Stimulated activated naive CD4-positive, alpha-beta T cell (primary cell): ENCODE data around the gene ZNF219.
A peak's percentile ranks its signal among the peaks of the same experiment; 100 is the strongest.

Experiments used
- DNase-seq, 6 experiments: peaks; one replicate each; lab custom pipeline; 2025; lab: John Stamatoyannopoulos, UW

Gene ZNF219

DNA sequence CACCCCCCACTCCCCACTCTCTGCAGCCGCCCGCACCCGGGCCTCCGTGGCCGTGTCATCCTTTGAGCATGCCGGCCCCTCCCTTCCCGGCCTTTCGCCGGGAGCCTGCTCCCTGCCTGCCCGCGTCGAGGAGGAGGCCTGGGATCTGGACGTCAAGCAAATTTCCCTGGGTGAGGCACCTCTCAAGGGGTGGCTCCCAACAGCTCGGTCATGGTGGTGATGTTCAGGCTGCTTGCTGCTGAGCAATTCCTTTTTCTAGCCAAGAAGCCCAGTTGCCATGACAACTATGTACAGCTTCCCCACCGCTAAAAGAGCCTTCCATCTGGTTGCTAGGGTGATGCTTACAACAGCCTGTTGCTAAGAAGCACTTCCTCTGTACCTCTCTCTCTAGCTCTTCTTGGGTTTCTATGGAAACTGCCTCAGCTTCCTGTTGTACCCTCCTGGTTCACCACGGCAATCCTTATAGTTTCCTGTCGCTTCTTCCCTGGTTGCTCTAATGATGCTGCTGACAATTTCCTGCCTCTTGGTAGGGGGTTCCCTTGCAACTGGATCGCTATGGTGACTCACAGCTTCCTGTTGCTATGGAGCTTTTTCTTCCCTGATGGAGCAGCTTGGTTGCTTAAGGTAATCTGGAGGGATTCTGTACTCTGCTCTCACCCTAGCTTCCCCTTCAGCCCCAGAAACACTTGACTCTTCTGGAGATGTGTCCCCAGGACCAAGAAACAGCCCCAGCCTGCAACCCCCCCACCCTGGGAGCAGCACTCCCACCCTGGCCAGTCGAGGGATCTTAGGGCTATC is 11.0 kb downstream of the ZNF219 start:
- peak; percentile 55 to 96 (median 84) for DNase-seq

DNA sequence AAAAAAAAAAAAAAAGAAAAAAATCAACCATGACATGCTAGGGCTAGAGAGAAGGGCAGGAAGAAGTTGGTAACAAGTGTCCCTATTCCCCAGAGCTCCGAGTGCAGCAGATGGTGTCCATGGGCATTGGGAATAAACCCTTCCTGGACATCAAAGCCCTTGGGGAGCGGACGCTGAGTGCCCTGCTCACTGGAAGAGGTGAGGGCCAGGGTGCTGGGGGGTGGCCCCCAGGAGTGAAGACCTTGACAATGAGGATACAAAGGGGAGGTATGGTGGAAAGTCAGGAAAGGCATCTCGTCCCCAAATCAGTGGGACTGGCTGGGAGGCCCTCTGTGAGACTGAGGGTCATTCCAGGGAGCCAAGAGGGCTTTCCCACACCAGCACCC is 11.6 kb downstream of the ZNF219 start:
- no peak for DNase-seq

DNA sequence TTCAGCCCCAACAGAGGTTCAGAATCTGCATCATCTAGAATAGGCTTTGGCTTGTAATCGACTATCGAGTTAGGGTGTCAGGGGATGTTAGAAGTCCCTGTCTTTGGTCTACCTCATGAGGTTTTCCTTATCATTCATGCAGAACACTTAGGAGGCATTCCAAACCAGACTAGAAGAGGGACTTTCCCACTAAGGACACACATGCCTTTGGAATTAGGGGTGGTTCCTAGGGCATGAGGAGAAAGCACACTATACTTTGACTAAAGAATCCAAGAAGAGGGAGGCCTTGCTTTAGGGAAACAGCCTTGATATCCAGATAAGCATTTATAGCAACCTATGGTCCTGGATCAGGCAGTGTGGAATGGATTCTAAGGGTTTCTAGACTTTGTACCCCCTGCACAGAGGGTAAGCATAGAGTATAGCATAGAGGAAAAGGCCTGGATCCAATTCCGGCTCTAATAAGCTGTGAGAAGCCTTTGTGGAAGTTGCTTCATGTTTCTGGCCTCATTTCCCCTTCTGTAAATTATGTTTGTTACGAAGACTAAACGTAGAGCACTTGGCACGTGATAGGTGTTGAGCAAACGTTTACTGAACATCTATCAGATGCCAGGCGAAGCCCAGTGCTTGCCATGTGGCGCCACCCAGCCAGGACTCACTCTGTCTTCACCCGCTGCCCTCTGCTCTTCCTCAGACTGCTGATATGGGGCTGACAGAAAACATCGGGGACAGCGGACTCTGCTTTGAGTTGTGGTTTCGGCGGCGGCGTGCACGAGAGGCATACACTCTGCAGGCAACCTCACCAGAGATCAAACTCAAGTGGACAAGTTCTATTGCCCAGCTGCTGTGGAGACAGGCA is 13.2 kb downstream of the ZNF219 start:
- DNase-seq = no peak

DNA sequence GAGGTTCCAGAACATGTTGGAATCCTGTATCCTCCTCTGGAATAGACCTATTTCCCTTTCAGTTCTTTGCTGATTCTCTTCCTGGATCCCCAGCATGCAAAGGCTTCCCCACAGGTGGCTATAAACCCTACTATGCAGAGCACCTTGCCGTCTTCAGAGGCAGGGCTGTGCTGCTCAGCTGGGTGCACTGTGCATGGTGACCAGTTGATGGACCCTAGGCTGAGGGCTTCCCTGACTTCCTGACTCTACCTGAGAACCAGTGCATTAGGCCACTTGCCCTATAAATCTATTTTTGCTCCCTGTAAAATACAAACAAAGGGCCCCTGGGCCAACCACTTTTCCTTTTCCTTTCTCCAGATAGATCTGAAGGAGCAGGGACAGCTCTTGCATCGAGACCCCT is 14.1 kb downstream of the ZNF219 start:
- no peak for DNase-seq

DNA sequence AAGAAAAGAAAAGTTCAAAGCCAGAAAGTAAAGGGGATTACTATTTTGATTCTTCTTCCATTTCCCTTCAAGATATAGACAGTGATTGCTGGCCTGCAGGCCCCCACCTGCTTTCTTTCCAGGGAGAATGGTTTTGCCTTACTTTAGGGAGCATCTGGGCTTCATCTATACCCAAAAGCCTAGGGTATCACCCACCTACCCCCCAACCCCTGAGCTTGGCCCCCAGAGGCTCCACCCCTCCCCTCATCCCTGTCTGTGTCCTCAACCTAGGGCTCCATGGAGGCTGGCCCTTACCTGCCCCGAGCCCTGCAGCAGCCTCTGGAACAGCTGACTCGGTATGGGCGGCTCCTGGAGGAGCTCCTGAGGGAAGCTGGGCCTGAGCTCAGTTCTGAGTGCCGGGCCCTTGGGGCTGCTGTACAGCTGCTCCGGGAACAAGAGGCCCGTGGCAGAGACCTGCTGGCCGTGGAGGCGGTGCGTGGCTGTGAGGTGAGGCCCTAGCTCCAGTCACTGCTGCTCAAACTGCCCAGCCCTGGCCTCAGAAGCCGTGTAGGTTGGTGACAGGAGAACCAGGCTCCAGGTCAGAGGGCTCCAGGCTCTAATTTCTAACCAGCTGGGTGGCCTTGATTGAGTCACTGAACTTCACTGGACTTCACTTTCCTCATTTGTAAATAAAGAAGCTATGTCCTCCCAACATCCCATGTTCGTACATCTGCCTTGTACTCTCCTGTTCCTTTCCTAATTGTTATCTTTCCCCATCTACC is 14.7 kb downstream of the ZNF219 start:
- DNase-seq = no peak

DNA sequence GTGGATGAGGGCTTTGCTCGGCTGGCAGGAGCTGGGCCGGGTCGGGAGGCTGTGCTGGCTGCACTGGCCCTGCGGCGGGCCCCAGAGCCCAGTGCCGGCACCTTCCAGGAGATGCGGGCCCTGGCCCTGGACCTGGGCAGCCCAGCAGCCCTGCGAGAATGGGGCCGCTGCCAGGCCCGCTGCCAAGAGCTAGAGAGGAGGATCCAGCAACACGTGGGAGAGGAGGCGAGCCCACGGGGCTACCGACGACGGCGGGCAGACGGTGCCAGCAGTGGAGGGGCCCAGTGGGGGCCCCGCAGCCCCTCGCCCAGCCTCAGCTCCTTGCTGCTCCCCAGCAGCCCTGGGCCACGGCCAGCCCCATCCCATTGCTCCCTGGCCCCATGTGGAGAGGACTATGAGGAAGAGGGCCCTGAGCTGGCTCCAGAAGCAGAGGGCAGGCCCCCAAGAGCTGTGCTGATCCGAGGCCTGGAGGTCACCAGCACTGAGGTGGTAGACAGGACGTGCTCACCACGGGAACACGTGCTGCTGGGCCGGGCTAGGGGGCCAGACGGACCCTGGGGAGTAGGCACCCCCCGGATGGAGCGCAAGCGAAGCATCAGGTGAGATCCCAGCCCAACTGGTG is 16.8 kb downstream of the ZNF219 start:
- DNase-seq = no peak

DNA sequence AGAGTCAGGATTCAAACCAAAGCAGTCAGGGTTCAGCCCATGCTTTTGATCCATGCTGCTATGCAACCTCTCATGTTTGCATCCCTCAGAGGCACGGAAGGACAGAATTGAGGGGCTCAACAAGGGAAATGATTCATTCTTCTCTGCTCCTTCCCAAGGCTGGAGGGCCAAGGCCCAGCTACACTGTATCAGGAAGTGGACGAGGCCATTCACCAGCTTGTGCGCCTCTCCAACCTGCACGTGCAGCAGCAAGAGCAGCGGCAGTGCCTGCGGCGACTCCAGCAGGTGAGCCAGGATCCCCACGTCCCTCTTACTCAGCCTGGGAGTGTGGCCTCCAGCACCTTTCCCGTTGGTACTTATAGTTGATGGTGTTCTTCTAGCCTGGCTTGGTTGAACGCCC is 19.7 kb downstream of the ZNF219 start:
- no peak for DNase-seq

DNA sequence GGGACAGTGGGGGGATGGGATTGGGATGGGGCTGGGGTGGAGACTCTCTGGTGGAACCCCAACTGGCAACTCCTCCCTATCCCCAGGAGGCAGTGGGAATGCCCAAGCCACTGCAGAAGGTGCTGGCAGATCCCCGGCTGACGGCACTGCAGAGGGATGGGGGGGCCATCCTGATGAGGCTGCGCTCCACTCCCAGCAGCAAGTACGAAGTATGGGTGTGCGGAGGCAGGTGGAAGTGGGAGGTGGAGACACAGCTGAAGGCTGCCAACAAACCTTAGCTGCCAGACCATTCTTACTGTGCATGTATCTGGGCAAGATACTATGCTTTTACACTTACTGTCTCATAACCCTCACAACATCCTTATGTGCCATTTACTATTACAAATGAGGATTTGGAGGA is 20.2 kb downstream of the ZNF219 start:
- DNase-seq = no peak

DNA sequence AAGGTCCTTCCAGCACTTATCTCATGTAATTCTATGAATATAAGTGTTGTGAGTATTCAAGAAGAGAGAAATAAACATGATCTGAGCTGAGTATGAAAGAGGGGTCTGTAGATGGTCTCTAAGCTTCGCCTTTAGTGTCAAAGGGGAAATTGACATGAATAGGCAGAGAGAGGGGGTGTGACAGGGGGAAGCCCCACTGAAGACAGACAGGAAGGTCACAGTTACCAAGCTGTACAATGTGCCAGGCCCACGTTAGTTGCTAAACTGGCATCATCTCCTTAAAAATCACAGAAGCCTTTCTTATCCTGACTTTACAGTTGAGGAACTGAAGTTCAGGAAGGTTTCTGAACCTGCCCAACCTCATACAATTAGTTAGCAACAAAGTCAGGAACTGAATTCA is 20.8 kb downstream of the ZNF219 start:
- DNase-seq = no peak

DNA sequence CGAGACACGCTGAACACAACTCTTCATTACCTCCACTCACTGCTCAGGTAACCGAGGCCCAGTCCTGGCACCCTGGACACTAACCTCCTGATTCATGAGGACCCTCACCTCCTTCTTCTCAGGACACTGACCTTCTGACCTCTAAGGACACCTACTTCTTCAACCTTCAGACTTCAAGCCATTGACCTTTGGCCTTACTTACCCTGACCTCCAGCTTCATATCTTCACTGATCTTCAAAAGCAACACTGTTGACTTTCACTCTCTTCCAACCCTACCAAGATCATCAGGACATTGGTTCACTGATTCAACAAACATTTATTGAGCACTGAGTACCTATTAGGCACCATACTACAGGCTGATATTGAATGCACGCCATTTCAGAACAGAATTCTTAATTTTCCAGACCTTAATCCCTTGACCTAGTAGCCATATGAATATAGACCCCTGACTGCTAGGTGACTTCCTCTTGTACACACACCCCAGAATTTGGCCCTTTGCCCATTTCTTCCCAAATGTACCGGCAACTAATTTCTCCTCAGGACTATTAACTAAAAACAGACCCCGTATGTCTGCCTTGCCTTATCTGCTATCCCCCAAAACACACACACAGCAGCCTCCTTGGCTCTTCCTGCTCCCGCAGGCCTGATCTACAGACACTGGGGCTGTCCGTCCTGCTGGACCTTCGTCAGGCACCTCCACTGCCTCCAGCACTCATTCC is 22.6 kb downstream of the ZNF219 start:
- DNase-seq = no peak

DNA sequence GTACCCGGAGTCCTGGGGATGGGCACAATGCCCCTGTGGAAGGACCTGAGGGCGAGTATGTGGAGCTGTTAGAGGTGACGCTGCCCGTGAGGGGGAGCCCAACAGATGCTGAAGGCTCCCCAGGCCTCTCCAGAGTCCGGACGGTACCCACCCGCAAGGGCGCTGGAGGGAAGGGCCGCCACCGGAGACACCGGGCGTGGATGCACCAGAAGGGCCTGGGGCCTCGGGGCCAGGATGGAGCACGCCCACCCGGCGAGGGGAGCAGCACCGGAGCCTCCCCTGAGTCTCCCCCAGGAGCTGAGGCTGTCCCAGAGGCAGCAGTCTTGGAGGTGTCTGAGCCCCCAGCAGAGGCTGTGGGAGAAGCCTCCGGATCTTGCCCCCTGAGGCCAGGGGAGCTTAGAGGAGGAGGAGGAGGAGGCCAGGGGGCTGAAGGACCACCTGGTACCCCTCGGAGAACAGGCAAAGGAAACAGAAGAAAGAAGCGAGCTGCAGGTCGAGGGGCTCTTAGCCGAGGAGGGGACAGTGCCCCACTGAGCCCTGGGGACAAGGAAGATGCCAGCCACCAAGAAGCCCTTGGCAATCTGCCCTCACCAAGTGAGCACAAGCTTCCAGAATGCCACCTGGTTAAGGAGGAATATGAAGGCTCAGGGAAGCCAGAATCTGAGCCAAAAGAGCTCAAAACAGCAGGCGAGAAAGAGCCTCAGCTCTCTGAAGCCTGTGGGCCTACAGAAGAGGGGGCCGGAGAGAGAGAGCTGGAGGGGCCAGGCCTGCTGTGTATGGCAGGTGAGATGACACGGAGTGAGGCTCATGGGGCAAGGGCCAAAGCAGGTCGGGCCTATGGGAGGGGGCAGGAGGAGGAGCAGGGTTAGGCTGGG is 23.8 kb downstream of the ZNF219 start:
- no peak for DNase-seq

DNA sequence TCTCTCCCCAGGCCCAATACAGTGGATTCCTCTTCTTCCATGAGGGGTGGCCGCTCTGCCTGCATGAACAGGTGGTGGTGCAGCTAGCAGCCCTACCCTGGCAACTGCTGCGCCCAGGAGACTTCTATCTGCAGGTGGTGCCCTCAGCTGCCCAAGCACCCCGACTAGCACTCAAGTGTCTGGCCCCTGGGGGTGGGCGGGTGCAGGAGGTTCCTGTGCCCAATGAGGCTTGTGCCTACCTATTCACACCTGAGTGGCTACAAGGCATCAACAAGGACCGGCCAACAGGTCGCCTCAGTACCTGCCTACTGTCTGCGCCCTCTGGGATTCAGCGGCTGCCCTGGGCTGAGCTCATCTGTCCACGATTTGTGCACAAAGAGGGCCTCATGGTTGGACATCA is 24.5 kb downstream of the ZNF219 start:
- no peak for DNase-seq

DNA sequence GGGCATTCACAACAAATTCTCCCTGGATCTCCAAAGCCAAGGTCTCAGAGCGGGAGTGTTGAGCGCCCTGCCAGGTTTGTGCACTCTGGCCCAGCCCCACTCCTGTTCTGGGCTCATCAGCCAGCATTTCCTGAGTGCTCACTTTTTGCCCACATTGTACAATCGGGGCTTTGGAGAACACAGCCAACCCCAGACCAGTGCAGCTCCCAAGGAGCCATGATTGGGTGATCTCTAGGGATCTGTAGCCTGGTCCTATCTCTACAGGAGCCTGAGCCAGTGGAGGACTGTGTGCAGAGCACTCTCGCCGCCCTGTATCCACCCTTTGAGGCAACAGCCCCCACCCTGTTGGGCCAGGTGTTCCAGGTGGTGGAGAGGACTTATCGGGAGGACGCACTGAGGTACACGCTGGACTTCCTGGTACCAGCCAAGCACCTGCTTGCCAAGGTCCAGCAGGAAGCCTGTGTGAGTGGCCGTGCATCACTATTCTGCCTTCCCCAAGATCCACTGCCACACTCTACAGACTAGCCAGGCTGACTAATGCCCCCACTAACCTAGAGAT is 25.6 kb downstream of the ZNF219 start:
- no peak for DNase-seq

DNA sequence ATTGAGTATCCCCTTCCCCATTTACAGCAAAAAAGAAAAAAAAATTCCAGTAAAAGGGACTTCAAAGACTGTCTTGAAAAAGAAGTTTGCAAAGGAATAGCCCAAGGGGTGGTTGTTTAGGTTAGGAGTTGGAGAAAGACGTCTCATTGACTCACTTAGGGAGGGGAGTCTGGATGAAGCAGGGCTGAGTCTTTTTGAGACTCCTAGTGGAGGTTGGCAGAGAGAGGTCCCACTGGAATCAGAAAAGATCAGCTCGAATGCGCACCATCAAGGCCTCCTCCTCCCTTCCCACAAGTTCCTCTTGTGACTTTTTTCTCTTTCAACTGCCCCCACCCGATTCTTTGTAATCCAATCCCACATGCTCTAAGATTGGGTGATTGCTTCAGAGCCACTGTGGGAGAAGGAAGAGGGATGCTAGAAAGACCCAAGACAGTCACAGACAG is 26.4 kb downstream of the ZNF219 start:
- DNase-seq = no peak

DNA sequence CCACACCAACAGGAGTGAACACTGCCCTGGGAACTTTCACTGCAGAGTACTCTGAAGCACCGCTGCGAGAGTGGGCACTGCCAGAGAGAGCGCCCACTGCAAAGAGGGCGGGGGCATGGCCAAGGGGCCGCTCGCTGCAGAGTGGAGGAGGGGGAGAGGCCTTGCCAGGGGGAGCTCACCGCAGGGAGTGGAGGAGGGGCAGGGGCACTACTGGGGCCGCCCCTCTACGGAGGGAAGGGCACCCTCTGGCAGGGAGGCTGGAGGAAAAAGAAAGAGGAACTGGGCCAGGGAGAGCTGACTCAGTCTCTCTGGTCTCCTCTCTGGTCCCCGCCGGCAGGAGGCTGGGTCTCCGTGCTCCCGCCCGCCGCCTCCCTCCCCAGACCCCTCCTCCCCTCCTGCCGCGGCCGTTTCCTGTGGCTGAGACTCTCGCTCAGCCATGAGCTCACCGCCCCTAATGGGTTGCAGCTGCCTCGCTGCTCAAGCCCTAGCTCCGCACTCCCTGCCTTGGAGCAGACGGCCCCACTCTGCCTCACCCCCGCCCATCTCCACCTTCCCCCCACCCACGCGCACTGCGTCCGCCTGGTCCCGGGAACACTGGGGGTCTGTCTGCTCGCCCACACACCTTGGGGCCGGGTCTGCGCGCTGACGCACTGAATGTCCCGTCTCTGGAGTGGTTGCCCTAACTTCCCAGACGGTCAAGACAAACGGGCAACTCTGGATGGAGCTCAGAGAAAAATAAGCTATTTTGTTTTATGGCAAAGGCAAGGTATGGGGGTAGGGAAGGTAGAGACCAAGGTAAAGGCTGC is 27.0 kb downstream of the ZNF219 start:
- DNase-seq = peak in 5 of 6 experiments; percentile 5 to 52 (median 36)

DNA sequence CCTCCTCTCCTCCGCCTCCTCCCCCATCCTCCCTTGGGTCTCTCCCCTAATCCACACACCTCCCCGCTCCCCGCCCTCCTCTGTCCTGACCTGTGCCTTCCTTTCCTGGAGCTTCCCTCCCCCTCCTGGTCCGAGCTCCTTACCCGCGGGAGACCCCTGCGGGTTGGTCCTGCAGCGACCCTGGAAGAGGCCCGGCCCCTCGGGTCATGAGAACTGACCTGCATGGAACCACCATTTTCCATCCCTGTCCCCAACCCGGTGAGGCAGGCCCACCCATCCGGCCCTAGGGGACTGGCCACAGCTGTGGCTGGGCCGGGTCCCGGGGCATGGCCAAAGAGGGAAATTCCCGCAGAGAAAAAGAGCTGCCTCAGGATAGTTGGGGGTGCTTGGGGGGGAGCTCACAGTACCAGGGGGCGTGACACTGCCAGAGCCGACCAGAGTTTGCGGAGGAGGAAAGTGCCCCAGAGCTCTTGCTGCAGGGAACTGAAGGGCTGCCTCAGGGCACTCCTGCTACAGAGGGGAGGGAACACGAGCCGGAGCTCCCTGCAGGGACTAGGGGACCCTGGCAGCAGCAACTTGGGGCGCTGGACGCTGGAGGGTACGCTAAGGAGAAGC is 27.7 kb downstream of the ZNF219 start:
- peak in 2 of 6 experiments; percentile 41 to 52 for DNase-seq

DNA sequence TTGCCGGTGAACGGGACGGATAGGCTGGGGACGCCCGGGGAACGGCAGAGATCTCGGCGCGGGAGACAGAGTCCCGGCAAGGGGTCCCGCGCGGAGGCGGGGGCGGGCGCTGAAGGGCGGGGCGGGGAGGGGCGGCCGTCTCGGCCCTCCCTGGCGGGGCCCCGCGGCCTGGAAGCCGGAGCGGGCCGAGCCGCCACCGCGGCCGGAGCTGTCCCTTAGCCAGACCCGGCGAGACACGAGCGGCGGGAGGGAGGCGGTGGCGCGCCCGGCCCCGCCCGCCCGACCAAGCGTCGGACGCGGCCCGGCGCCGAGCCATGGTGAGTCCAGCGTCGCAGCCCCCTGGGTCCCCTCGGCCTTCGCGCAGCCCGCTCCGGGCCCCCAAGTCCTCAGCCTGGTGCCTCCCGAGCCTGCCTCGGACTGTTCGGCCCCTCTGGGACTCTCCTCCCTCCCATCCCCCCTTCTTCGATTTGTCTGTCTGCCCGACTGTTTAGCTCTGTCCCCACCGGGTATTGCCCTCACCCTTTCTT is 28.3 kb downstream of the ZNF219 start, which contains the start of gene ARHGEF40:
ARHGEF40 (plus strand) TSS at position 222 of the 527 bp plus-strand sequence; CDS start at position 315, 93 bp downstream.
- peak in 2 of 6 experiments; percentile 12 to 32 for DNase-seq
